GM18909 (cell line): ENCODE data around the gene SPEM1.

Source experiments
- ATAC-seq: cut with Tn5 transposase; IDR thresholded peaks from one replicate; pipeline ENCODE4 v1.9.1; 2021; ENCODE audit warnings: mild to moderate bottlenecking; ENCODE audit not compliant: unreplicated experiment, poor library complexity

SPEM1 gene

DNA sequence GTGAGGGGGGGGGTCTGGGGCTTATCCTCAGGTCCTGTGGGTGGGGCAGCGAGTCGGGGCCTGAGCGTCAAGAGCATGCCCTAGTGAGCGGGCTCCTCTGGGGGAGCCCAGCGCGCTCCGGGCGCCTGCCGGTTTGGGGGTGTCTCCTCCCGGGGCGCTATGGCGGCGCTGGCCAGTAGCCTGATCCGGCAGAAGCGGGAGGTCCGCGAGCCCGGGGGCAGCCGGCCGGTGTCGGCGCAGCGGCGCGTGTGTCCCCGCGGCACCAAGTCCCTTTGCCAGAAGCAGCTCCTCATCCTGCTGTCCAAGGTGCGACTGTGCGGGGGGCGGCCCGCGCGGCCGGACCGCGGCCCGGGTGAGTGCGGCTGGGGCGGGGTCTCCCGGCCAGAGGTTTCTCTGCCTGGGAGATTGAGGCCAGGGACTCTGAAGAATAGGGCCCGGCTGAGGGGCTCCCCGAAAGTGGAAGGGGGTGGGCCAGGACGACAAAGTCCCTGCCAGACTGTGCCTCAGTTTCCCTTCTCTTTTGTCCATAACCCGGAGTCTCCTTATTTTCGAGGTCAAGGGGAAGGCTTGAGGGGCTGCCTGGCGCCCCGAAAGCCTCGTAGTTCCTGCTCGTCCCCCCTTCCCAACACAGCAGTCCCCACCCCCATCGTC lies 19.5 kb downstream of the SPEM1 start, which contains the start of gene FGF11:
Gene FGF11, plus strand, starts transcription at position 51 of the 651 bp plus-strand sequence. Its CDS starts 109 bp downstream, at position 160.
- ATAC-seq, result no peak

DNA sequence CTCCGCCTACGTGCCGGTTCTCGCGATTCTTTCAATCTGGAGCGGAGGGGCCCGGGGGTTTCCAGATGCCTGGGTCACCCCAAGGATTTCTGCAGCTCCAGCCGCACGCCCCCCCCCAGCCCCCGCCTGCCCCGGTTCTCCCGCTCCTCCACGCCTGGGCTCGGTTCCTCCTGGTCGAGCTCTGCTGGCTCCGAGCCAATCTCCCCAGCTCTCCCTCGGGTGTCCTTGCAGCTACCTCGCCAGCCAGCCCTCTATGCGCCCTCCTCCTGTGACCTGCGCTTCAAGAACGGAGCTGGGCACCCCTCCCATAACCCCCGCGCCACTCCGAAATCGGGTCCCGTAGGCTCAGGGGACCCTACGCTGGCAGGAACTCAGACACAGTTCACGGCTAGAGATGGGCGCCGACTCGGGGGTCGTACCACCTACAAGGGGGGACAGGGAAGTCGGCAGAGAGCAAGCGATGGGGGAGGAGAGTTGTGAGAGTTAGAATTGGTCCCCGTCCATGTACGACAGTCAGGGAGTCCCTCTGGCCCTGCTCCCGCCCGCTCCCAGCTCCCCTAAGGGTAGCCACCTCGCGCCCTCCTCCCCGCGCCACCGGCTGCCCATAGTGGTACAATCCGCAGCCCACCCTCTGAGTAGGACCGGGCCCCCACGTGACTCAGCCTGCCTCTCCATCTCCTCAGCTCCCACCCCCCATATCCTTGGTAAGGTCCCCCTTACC lies 20.1 kb downstream of the SPEM1 start:
- no peak for ATAC-seq

DNA sequence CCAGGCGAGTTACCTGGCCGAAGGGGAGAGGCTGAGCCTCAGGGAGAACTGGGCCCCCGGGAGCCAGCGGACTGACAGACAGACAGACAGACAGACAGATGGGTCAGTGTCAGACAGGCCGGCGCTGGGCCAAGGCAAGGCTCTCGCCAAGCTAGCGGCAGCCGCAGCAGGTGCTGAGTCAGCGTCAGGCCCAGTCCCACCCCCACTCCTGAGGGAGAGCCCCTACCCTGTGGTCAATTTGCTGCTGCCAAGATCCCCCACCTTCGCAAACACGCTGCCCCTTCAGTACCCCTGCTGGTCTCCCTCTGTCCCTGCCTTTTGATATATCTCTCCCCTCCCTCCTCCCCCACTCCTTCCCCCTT lies 20.7 kb downstream of the SPEM1 start:
- ATAC-seq, result no peak

- no peak for ATAC-seq
Observed at GRCh38 chr17:7441266-7441665, 21.1 kb downstream of the SPEM1 start.

GRCh38 chr17:7442142-7442541 lies 22.0 kb downstream of the SPEM1 start:
- ATAC-seq, result no peak

DNA sequence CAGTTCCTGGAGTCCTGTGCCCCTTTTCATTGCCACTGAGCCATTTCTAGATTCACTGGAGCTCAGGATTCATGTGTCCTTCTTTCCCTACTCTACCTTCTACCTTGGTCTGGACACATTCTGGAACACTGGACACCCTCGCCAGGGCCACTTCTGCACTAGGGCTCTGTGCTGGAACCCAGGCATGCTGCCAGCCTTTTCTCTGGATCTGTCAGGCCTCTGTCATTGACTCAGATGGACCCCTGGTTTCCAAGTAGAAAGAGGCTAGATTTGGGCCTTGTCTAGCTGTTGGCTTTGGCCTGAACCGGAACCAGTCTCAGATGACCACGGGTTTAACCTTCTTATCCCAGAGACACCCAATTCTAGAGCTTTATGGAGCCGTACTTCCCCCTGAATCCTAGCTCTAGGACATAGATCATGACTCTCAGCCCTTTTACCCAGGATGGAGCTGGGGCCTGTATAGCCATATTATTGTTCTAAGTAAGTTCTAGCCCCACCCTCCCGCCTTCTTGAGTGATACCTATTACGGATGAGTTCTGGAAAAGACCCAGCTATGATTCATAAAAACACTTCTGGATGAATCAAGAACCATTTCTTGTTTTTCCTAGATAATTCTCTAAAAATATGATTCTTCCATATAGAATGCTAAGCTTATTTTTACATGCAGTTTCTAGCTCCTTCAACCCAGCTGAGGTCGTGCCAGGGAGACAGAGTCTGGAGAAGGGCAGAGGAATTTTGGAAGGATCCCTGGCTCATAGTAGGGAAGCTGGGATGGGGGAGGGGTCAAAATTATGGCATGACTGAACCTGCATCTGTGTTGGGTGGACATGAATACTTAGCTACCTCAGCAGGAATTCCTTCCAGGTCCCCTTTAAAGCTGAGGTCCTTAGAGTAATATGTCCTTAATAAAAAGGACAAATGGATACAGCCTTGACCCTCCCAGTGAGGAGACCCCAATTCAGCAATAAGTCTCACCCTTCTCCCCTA lies 23.7 kb downstream of the SPEM1 start:
- no peak for ATAC-seq

- ATAC-seq, result no peak
Observed at GRCh38 chr17:7444682-7445618, 24.8 kb downstream of the SPEM1 start, which contains the start of gene CHRNB1. Gene CHRNB1, plus strand, starts transcription at chr17:7445061. Its CDS starts 67 bp downstream, at chr17:7445128.

GRCh38 chr17:7445619-7445968 lies 25.5 kb downstream of the SPEM1 start:
- no peak for ATAC-seq

DNA sequence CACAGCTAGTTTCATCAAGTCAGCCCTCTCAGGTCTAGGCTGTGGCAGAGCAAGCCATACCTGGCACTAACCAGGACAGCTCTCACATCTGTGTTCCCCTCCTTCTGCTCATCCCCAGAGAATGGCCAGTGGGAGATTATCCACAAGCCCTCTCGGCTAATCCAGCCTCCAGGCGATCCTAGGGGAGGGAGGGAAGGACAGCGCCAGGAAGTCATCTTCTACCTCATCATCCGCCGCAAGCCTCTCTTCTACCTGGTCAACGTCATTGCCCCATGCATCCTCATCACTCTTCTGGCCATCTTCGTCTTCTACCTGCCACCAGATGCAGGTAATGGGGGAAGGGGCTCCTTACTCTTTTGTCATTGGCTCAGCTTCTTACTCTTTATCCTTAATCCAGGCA lies 28.3 kb downstream of the SPEM1 start:
- ATAC-seq, result no peak

- no peak for ATAC-seq
Observed at GRCh38 chr17:7459961-7460545, 39.9 kb downstream of the SPEM1 start.

- no peak for ATAC-seq
Observed at GRCh38 chr17:7460850-7461660, 40.9 kb downstream of the SPEM1 start.

- ATAC-seq, result no peak
Observed at GRCh38 chr17:7462474-7463371, 42.6 kb downstream of the SPEM1 start.

- no peak for ATAC-seq
Observed at GRCh38 chr17:7463372-7463846, 43.3 kb downstream of the SPEM1 start.

GRCh38 chr17:7464081-7464480 lies 44.0 kb downstream of the SPEM1 start:
- ATAC-seq, result no peak

GRCh38 chr17:7465597-7466275 lies 45.6 kb downstream of the SPEM1 start:
- ATAC-seq, result no peak

DNA sequence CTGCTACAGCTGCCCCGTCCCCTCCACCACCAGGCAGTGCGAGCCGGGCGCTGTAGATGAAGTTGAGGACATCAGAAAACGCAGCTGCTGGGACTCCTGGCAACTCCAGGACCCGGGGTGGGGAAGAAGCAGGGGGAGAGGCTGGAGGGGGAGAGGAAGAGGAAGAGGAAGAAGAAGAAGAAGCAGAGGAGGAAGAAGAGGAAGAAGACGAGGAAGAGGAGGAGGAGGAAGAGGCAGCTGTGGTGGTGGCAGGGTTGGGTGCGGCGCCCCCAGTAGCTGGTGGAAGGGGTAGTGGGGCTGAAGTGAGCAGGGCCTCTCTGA lies 46.2 kb downstream of the SPEM1 start:
- no peak for ATAC-seq
